ENCODE measurements around the gene PHF19. TPM values are rescaled to one million over a fixed set of nuclear protein-coding genes. Genes with fewer than 3 reads are reported as not detected.

The PHF19 gene
- total and polyA plus RNA-seq, 10 of the 15 experiments (the other 5 are each of a cell fraction or from before 2014, with no cell fraction given): 26.0 to 133 (median 87.7) TPM

- Histone ChIP-seq H3K79me2 (ENCODE audit: control insufficient read depth, insufficient read depth, low read length) (no peaks in the 10 kb centered on the region), H3K27me3 (replicated peaks in 1 of 2; ENCODE audit: control insufficient read depth in 2 of 2, insufficient read depth in 2 of 2, low read length in 1 of 2) (no peaks in the 10 kb centered on the region), H3K4me1 (ENCODE audit: control insufficient read depth, insufficient read depth, low read length) (no peaks in the 10 kb centered on the region), H3K36me3 (ENCODE audit: control insufficient read depth in 2 of 2, insufficient read depth in 2 of 2, low read length in 1 of 2) (peaks cover 0 to 23% of the 10 kb centered on the region in 2 experiments; a peak in 2 of 4 replicates), H4K20me1 (ENCODE audit: control insufficient read depth, insufficient read depth) (no peaks in the 10 kb centered on the region), H2AFZ (ENCODE audit: control insufficient read depth, low read depth, low read length) (no peak overlapping the region), H3K4me2 (ENCODE audit: control insufficient read depth, insufficient read depth) (no peak overlapping the region), H3K9ac (ENCODE audit: control insufficient read depth, insufficient read depth, low read length) (no peak overlapping the region), H3K27ac (ENCODE audit: control insufficient read depth, insufficient read depth) (no peak overlapping the region), H3K4me3 (no peak overlapping the region), H3K9me3 (replicated peaks; ENCODE audit: control insufficient read depth, insufficient read depth, low read length) (no peaks in the 10 kb centered on the region)
- no TSS peak for BruUV-seq (replicated peaks)
- in situ Hi-C loops (cut with MboI): no loop called here
- intact Hi-C loops (cut with micrococcal nuclease; ENCODE audit: unreplicated experiment): no loop called here
- ATAC-seq: no peak
- ChIA-PET CTCF (no interaction called here), POLR2A (no interaction called here), SMC1A (ENCODE audit: uncharacterized antibody, unreplicated experiment) (no interaction called here), RAD21 (ENCODE audit: unreplicated experiment) (no interaction called here)
- FAIRE-seq: no peak
- DNase-seq (ENCODE audit: low read depth, low spot score): no peak
- WGBS (ENCODE audit: insufficient coverage, insufficient replicate concordance, low lambda C conversion rate, missing lambda C conversion rate): 100% methylated on average over 1 of the region's 1 CpG
- TF ChIP-seq SIX5 (IDR thresholded peaks at IDR 0.05; ENCODE audit: low read depth, low read length, severe bottlenecking): no peak
- no peak for TF ChIP-seq TCF3 (IDR thresholded peaks at IDR 0.05; ENCODE audit: borderline replicate concordance, insufficient read depth, low read depth, low read length)
- TF ChIP-seq WRNIP1 (IDR thresholded peaks at IDR 0.05; ENCODE audit: borderline replicate concordance, low read depth, low read length): no peak
Observed at GRCh38 chr9:120829650-120830049, 47.3 kb downstream of the PHF19 start.

GRCh38 chr9:120820095-120820494 lies 56.9 kb downstream of the PHF19 start:
- RAD21 ChIA-PET (ENCODE audit: unreplicated experiment): no interaction called here
- Histone ChIP-seq H3K4me1 (ENCODE audit: control insufficient read depth, insufficient read depth, low read length) (no peaks in the 10 kb centered on the region), H3K4me2 (ENCODE audit: control insufficient read depth, insufficient read depth) (no peak overlapping the region), H3K9ac (ENCODE audit: control insufficient read depth, insufficient read depth, low read length) (no peak overlapping the region), H3K27ac (ENCODE audit: control insufficient read depth, insufficient read depth) (no peak overlapping the region), H3K79me2 (ENCODE audit: control insufficient read depth, insufficient read depth, low read length) (no peaks in the 10 kb centered on the region), H2AFZ (ENCODE audit: control insufficient read depth, low read depth, low read length) (no peak overlapping the region), H3K9me3 (replicated peaks; ENCODE audit: control insufficient read depth, insufficient read depth, low read length) (no peaks in the 10 kb centered on the region), H3K36me3 (ENCODE audit: control insufficient read depth in 2 of 2, insufficient read depth in 2 of 2, low read length in 1 of 2) (peaks cover 0 to 23% of the 10 kb centered on the region in 2 experiments; a peak in 2 of 4 replicates), H3K4me3 (no peak overlapping the region), H4K20me1 (ENCODE audit: control insufficient read depth, insufficient read depth) (no peaks in the 10 kb centered on the region), H3K27me3 (replicated peaks in 1 of 2; ENCODE audit: control insufficient read depth in 2 of 2, insufficient read depth in 2 of 2, low read length in 1 of 2) (no peaks in the 10 kb centered on the region)
- WGBS (ENCODE audit: insufficient coverage, insufficient replicate concordance, low lambda C conversion rate, missing lambda C conversion rate): 97% methylated on average over 4 of the region's 4 CpGs
- DNase-seq (ENCODE audit: low read depth, low spot score): no peak
- intact Hi-C loops (cut with micrococcal nuclease; ENCODE audit: unreplicated experiment) (no loop called here), in situ Hi-C loops (cut with MboI) (no loop called here)
- no peak for FAIRE-seq
- SMC1A ChIA-PET (ENCODE audit: uncharacterized antibody, unreplicated experiment): interaction anchor here (1.0 kb wide), 1 partner anchor 8 kb away, joined by 3 read pairs; no protein-coding TSS in a partner anchor
- ATAC-seq: no peak
- no peak for TF ChIP-seq ZNF217 (IDR thresholded peaks at IDR 0.05)
- TF ChIP-seq RELA (IDR thresholded peaks at IDR 0.05; ENCODE audit: borderline replicate concordance, partially characterized antibody): no peak
- TF ChIP-seq SMAD5 (IDR thresholded peaks at IDR 0.05; ENCODE audit: low read depth): no peak
- no peak for TF ChIP-seq ZZZ3 (IDR thresholded peaks at IDR 0.05; ENCODE audit: control insufficient read depth, insufficient read length, low read depth)
- no peak for TF ChIP-seq IRF4 (IDR thresholded peaks at IDR 0.05; ENCODE audit: low read depth, low read length)
- no peak for TF ChIP-seq MYC (IDR thresholded peaks at IDR 0.05; ENCODE audit: insufficient read depth, insufficient read length, insufficient replicate concordance, low read length, severe bottlenecking)
- no peak for TF ChIP-seq LARP7 (IDR thresholded peaks at IDR 0.05)
- no peak for TF ChIP-seq CEBPB (IDR thresholded peaks at IDR 0.05; ENCODE audit: borderline replicate concordance in 1 of 2, low read depth in 2 of 2, low read length in 2 of 2)
- no peak for TF ChIP-seq SIN3A (IDR thresholded peaks at IDR 0.05; ENCODE audit: low read depth, low read length)
- TF ChIP-seq MEF2A (IDR thresholded peaks at IDR 0.05; ENCODE audit: insufficient read depth, low read depth, low read length): no peak
- TF ChIP-seq GATAD2B (conservative IDR thresholded peaks at IDR 0.05; ENCODE audit: low read depth): no peak
- POLR2A ChIA-PET: no interaction called here
- BruUV-seq (replicated peaks): no TSS peak
- CTCF ChIA-PET: no interaction called here

All from GM12878 (cell line).